Epidermal melanocyte (primary cell): Measurements from ENCODE around the gene CCNC.

Experiments
- DNase-seq: peaks from one replicate; pipeline ENCODE4 v3.0.0; 2011; ENCODE audit warnings: low spot score; ENCODE audit not compliant: insufficient read length

The CCNC gene

GRCh38 chr6:99548706-99549105 is 19.8 kb downstream of the CCNC start:
- no peak for DNase-seq

- DNase-seq: no peak
These were observed 20.9 kb downstream of the CCNC start for GRCh38 chr6:99547526-99547925.

GRCh38 chr6:99545442-99545841 is 23.0 kb downstream of the CCNC start:
- no peak for DNase-seq

GRCh38 chr6:99543968-99544367 is 24.5 kb downstream of the CCNC start:
- no peak for DNase-seq

GRCh38 chr6:99530627-99531026 is 37.8 kb downstream of the CCNC start:
- DNase-seq: no peak

GRCh38 chr6:99522531-99522930 is 45.9 kb downstream of the CCNC start:
- DNase-seq: no peak

GRCh38 chr6:99521633-99522151 is 46.8 kb downstream of the CCNC start:
- DNase-seq: peak; percentile 23

- DNase-seq: peak; percentile 78
These were observed 47.4 kb downstream of the CCNC start for GRCh38 chr6:99520855-99521632.

GRCh38 chr6:99519446-99519845 is 49.0 kb downstream of the CCNC start:
- no peak for DNase-seq

GRCh38 chr6:99514089-99514488 is 54.4 kb downstream of the CCNC start:
- no peak for DNase-seq

GRCh38 chr6:99512033-99512432 is 56.4 kb downstream of the CCNC start:
- DNase-seq: no peak

- no peak for DNase-seq
These were observed 60.8 kb downstream of the CCNC start for GRCh38 chr6:99507648-99508047.

- DNase-seq: no peak
These were observed 66.7 kb downstream of the CCNC start for GRCh38 chr6:99501762-99502161.

GRCh38 chr6:99498421-99498820 is 70.0 kb downstream of the CCNC start:
- no peak for DNase-seq

- DNase-seq: no peak
These were observed 73.0 kb downstream of the CCNC start for GRCh38 chr6:99495466-99495865.
